Peyer's patch (tissue), 4 donors: ENCODE data around the gene EGR4.

Source experiments
- POLR2A ChIP-seq, 2 donors: fragments of 450-650 bp; IDR thresholded peaks; one replicate each; pipeline ENCODE4 v1.5.1; 2017; ENCODE audit warnings: antibody characterized with exemption in 2 of 2, mild to moderate bottlenecking in 2 of 2, moderate library complexity in 2 of 2
- TF ChIP-seq, protein P1 (sequence below), 6 experiments: fragments of 450-650 bp in 4 of 6; fragments of 200-600 bp in 2 of 6; sonication (generic) in 1 of 6; IDR thresholded peaks; one replicate each; pipeline ENCODE4 v1.5.1; 2017 to 2019; ENCODE audit warnings: antibody characterized with exemption in 6 of 6, mild to moderate bottlenecking in 3 of 6, moderate library complexity in 1 of 6

DNA sequence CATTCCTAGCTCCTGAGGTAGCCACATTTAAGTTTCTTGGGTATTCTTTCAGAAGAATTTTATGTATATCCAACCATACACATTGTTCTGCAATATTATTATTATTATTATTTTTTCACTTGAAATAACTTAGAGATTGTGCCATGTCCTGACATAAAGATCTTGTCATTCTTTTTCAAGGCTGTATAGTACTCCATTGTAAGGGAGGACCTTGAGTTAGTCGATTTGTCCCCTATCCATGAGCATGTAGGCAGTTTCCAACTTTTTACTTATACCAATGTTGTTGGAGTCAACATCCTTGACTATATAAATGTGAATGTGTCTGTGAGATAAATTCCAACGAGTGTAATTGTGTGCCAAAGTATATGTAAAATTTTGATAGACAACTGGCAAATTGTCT is 891 bp upstream of the EGR4 start:
- TF ChIP-seq, protein P1, sequence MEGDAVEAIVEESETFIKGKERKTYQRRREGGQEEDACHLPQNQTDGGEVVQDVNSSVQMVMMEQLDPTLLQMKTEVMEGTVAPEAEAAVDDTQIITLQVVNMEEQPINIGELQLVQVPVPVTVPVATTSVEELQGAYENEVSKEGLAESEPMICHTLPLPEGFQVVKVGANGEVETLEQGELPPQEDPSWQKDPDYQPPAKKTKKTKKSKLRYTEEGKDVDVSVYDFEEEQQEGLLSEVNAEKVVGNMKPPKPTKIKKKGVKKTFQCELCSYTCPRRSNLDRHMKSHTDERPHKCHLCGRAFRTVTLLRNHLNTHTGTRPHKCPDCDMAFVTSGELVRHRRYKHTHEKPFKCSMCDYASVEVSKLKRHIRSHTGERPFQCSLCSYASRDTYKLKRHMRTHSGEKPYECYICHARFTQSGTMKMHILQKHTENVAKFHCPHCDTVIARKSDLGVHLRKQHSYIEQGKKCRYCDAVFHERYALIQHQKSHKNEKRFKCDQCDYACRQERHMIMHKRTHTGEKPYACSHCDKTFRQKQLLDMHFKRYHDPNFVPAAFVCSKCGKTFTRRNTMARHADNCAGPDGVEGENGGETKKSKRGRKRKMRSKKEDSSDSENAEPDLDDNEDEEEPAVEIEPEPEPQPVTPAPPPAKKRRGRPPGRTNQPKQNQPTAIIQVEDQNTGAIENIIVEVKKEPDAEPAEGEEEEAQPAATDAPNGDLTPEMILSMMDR (IDR thresholded peaks at IDR 0.05) = no peak
- no peak for TF ChIP-seq POLR2A (IDR thresholded peaks at IDR 0.05)
